ENCODE measurements around the gene PARD6G.

GRCh38 chr18:80194874-80195570 is 52.3 kb downstream of the PARD6G start:
- TF ChIP-seq CTCF (IDR thresholded peaks at IDR 0.05; ENCODE audit: insufficient read depth, low read depth, low read length) = no peak
- no peak for TF ChIP-seq EZH2 (IDR thresholded peaks at IDR 0.05; ENCODE audit: insufficient read depth, low read length)

All from astrocyte (in vitro differentiated cells and primary cell).